Measurements from ENCODE around the gene MAMDC2. TPM values are rescaled to one million over a fixed set of nuclear protein-coding genes. Genes with fewer than 3 reads are reported as not detected.

The MAMDC2 gene
- total and polyA plus RNA-seq, 2 of the 4 experiments (the other 2 are of a cell fraction) = 5.0 to 5.2 TPM

- intact Hi-C loops (cut with micrococcal nuclease) = no loop called here
- TF ChIP-seq MXI1 (IDR thresholded peaks at IDR 0.05; ENCODE audit: borderline replicate concordance, low read depth, low read length) = no peak
- TF ChIP-seq CHD1 (IDR thresholded peaks at IDR 0.05; ENCODE audit: low read depth, low read length) = no peak
- TF ChIP-seq, protein P1, sequence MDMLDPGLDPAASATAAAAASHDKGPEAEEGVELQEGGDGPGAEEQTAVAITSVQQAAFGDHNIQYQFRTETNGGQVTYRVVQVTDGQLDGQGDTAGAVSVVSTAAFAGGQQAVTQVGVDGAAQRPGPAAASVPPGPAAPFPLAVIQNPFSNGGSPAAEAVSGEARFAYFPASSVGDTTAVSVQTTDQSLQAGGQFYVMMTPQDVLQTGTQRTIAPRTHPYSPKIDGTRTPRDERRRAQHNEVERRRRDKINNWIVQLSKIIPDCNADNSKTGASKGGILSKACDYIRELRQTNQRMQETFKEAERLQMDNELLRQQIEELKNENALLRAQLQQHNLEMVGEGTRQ (IDR thresholded peaks at IDR 0.05; ENCODE audit: low read depth, low read length) = no peak
- TF ChIP-seq SMC3 (IDR thresholded peaks at IDR 0.05; ENCODE audit: low read depth, low read length) = no peak
- TF ChIP-seq, protein P2, sequence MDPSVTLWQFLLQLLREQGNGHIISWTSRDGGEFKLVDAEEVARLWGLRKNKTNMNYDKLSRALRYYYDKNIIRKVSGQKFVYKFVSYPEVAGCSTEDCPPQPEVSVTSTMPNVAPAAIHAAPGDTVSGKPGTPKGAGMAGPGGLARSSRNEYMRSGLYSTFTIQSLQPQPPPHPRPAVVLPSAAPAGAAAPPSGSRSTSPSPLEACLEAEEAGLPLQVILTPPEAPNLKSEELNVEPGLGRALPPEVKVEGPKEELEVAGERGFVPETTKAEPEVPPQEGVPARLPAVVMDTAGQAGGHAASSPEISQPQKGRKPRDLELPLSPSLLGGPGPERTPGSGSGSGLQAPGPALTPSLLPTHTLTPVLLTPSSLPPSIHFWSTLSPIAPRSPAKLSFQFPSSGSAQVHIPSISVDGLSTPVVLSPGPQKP (IDR thresholded peaks at IDR 0.05; ENCODE audit: borderline replicate concordance, low read depth, low read length) = no peak
- TF ChIP-seq MAFK (IDR thresholded peaks at IDR 0.05; ENCODE audit: low read depth, low read length) = no peak
- TF ChIP-seq RCOR1 (IDR thresholded peaks at IDR 0.05; ENCODE audit: insufficient replicate concordance, low read length) = no peak
- TF ChIP-seq FOS (IDR thresholded peaks at IDR 0.05; ENCODE audit: low read depth, low read length) = no peak
- TF ChIP-seq MAZ (IDR thresholded peaks at IDR 0.05; ENCODE audit: borderline replicate concordance, low read depth, low read length) = no peak
- TF ChIP-seq, protein P3, sequence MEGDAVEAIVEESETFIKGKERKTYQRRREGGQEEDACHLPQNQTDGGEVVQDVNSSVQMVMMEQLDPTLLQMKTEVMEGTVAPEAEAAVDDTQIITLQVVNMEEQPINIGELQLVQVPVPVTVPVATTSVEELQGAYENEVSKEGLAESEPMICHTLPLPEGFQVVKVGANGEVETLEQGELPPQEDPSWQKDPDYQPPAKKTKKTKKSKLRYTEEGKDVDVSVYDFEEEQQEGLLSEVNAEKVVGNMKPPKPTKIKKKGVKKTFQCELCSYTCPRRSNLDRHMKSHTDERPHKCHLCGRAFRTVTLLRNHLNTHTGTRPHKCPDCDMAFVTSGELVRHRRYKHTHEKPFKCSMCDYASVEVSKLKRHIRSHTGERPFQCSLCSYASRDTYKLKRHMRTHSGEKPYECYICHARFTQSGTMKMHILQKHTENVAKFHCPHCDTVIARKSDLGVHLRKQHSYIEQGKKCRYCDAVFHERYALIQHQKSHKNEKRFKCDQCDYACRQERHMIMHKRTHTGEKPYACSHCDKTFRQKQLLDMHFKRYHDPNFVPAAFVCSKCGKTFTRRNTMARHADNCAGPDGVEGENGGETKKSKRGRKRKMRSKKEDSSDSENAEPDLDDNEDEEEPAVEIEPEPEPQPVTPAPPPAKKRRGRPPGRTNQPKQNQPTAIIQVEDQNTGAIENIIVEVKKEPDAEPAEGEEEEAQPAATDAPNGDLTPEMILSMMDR (conservative IDR thresholded peaks at IDR 0.05; ENCODE audit: low read depth, low read length) = no peak
- TF ChIP-seq RFX5 (IDR thresholded peaks at IDR 0.05; ENCODE audit: low read depth, low read length) = no peak
- no peak for TF ChIP-seq RAD21 (IDR thresholded peaks at IDR 0.05; ENCODE audit: low read length)
- no peak for TF ChIP-seq BHLHE40 (IDR thresholded peaks at IDR 0.05; ENCODE audit: low read depth, low read length)
- no peak for TF ChIP-seq POLR2A (IDR thresholded peaks at IDR 0.05; ENCODE audit: low read depth, low read length)
- no peak for TF ChIP-seq CEBPB (IDR thresholded peaks at IDR 0.05; ENCODE audit: low read depth, low read length)
- Histone ChIP-seq H3K23ac (ENCODE audit: low read depth, low read length) (no peak overlapping the region), H3K36me3 (ENCODE audit: control insufficient read depth, insufficient read depth, low read length) (no peaks in the 10 kb centered on the region), H2BK20ac (ENCODE audit: low read depth, low read length) (no peak overlapping the region), H3K9ac (ENCODE audit: low read depth, low read length) (no peak overlapping the region), H2AK9ac (replicated peaks; ENCODE audit: low read depth, low read length, poor library complexity) (no peak overlapping the region), H4K5ac (ENCODE audit: low read depth, low read length) (no peak overlapping the region), H3K4me1 (ENCODE audit: control insufficient read depth, insufficient read depth, low read length) (peaks cover 1% of the 10 kb centered on the region), H3K27ac (ENCODE audit: insufficient read depth, low read length) (no peak overlapping the region), H3K27me3 (ENCODE audit: control insufficient read depth, insufficient read depth, low read length) (no peaks in the 10 kb centered on the region; the same call in 1 of the 2 replicates), H3K9me1 (ENCODE audit: insufficient read depth, low read length) (peaks cover 2% of the 10 kb centered on the region; the same call in 1 of the 2 replicates), H3K4ac (ENCODE audit: low read depth, low read length) (no peak overlapping the region), H3K14ac (replicated peaks; ENCODE audit: low read depth, low read length) (no peak overlapping the region), H3K4me3 (ENCODE audit: insufficient read depth, low read depth, low read length) (no peak overlapping the region), H4K91ac (ENCODE audit: insufficient read depth, low read depth, low read length) (no peak overlapping the region), H4K8ac (ENCODE audit: low read depth in 2 of 2, low read length in 2 of 2) (no peak overlapping the region), H3K79me1 (ENCODE audit: low read depth in 1 of 2, low read length in 2 of 2) (no peaks in the 10 kb centered on the region), H2BK15ac (ENCODE audit: low read depth, low read length) (no peak overlapping the region), H3K4me2 (ENCODE audit: low read depth, low read length) (no peak overlapping the region), H3K56ac (ENCODE audit: extremely low read depth, insufficient read depth, low read length) (no peak overlapping the region), H2BK120ac (ENCODE audit: low read depth, low read length) (no peak overlapping the region), H2BK5ac (ENCODE audit: low read depth, low read length, poor library complexity, severe bottlenecking) (no peak overlapping the region), H2AFZ (replicated peaks; ENCODE audit: low read length, poor library complexity) (no peak overlapping the region), H3K18ac (ENCODE audit: low read depth, low read length) (no peak overlapping the region), H4K20me1 (ENCODE audit: insufficient read depth, low read length) (no peaks in the 10 kb centered on the region), H3K9me3 (ENCODE audit: control insufficient read depth, insufficient read depth, low read length) (no peaks in the 10 kb centered on the region; the same call in 1 of the 2 replicates), H2AK5ac (ENCODE audit: low read depth, low read length) (no peak overlapping the region)
- dilution Hi-C loops (cut with HindIII; ENCODE audit: low sequenced_read_pairs, unreplicated experiment) = no loop called here
- ATAC-seq (ENCODE audit: low read depth) (no peak), DNase-seq (no peak)
- POLR2A ChIA-PET (ENCODE audit: unreplicated experiment) = no interaction called here
- CTCF ChIA-PET = interaction anchor here (0.7 kb wide), 1 partner anchor 14 kb away, joined by 3 read pairs; no protein-coding TSS in a partner anchor
- in situ Hi-C loops (cut with MboI; ENCODE audit: low sequenced_read_pairs) = no loop called here
- BruUV-seq (replicated peaks) = no TSS peak
- no CpG with 5 or more reads among the region's 3 CpGs for WGBS, 2 experiments (ENCODE audit: extremely low coverage in 2 of 2, insufficient read length in 1 of 2)
Observed at GRCh38 chr9:70076678-70077077, 33.0 kb downstream of the MAMDC2 start.

Data from IMR-90 (cell line).